Measurements from ENCODE around the gene IGLON5.
A peak's percentile ranks its signal among the peaks of the same experiment; 100 is the strongest.

IGLON5 gene

GRCh38 chr19:51366389-51367254 is 55.2 kb downstream of the IGLON5 start:
- peak; percentile 98 to 99 for DNase-seq

DNA sequence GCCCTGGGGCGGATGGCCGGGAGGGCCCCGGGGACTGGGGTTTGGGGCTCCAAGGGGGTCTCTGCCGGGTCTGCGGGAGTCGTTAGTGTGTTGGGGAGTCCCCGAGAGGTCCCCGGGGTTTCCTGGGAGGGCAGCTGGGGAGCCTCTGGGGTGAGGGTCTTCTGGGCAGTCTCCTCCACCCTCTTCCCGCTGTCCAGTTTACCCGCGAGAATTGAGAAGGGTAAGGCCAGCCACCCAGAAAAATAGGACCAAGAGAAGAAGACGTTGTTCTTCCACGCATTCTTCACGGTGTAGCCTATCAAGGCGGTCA is 55.8 kb downstream of the IGLON5 start:
- DNase-seq: peak in 1 of 2 experiments; percentile 46

- peak; percentile 94 to 99 for DNase-seq
Observed at GRCh38 chr19:51367565-51368365, 56.3 kb downstream of the IGLON5 start.

GRCh38 chr19:51368366-51369282 is 57.2 kb downstream of the IGLON5 start, which contains the start of gene CLDND2:
TSS of gene CLDND2 (minus strand) at chr19:51369003. CDS start at chr19:51368577, 426 bp downstream.
- no peak for DNase-seq

DNA sequence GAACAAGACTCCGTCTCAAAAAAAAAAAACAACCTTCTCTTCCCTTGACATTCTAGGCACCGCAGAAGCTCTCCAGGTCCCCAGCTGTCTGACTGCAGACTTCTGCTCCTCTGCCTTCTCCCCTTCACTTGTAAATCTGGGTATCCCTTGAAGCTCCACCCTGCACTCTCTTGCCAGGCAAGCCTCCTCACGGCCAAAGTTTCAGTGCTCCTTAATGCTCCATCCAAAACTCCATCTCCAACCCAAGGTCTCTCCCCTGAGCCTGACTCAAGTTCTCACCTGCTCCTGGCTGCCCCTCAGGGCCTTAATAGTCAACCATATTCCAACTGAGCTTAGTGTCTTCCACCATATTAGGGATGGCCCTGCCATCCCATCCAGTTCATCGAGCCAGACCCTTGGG is 58.8 kb downstream of the IGLON5 start:
- no peak for DNase-seq

DNA sequence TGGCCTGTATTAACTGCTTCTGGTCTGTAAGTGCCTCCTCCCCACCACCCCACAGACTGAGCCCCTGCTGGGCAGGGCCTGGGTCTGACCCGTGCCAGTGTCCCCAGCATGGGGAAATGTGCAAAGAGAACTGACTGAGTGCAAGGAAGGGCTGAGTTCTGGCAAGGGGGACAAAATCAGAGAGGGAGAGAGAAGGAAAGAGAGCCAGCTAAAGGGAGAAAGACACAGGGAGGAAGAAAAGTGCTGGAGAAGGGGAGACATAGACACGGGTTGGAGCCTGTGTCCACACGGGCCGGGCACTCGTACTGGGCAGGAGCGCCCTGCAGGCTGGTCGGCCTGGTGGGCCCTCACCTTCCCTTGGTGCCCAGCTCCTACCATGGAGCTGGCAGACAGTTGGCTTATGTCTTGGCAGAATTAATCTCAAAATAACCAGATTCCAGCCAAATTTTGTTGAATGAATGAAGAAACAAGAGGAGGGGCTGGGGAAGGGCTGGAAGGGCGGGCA is 59.8 kb downstream of the IGLON5 start:
- no peak for DNase-seq

DNA sequence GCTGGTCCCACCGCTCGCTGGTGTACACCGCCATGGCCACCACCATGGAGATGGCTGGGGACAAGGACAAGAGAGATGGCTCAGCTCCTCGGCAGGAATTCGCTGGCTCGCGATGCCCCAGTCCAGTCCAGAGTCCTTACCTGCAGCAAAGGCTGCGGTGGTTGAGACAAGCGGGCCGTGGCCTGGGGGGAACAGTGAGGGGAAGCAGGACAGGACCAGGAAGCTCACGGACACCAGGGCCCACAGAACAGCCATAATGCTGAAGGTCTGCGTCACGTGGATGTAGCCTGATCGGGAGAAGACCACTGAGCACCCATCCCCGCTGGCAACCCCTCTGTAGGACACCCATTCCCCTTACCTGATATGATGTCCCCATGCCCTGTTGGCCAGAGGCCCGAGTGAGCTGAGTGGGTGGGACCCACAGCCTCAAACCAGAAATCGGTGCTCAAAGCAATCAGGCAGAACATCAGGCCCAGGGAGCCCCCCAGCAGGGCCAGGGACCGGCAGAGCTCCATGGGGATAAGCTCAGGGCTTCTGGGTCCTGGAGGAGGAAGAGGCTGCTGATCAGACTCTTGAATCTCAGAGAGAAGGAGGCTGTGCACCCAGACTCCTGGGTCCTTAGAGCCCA is 60.7 kb downstream of the IGLON5 start:
- DNase-seq: no peak

DNA sequence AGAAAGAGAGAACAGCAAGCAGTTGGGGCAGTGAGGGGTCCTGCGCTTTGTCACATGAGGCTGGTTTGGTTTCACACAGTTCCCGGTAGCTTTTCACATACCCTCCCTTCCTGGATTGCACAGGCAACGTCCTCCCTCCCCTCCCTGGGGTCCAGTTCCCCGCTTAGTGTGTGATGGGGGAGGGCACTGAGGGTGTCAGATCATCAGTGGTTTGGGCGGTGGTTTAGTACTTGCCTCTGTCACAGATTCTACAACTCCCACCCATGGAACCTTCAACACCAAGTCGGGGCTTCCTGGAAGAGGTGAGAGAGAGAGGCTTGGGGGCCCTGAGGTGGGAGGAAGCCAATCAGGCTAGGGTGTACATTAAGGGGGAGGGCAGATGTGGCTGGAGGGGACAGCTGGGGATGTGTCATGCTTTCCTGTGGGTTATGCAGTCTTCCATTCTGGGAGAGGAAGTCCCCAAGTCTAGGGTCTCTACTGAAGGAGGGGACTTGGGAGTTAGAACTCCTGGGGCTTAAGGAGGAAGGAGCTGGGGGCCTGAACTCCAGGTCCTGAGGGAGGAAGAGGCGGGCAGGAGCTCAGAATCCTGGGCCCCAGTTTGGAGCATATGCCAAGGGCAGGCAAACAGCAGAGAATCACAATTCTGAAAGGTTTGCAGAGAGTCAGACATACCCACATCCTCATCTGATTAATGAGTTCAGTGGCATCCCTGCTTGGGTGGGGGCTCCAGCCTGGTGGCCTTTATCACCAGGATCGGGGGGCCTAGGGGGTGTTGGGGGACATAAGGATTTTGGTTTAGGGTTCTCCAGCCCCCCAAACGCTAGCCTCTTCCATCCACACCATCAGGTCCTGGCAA is 61.4 kb downstream of the IGLON5 start, which contains the start of gene NKG7:
NKG7 (minus strand) TSS at position 6 of the 856 bp plus-strand sequence. CDS start 119 bp downstream, outside the sequence.
- no peak for DNase-seq

DNA sequence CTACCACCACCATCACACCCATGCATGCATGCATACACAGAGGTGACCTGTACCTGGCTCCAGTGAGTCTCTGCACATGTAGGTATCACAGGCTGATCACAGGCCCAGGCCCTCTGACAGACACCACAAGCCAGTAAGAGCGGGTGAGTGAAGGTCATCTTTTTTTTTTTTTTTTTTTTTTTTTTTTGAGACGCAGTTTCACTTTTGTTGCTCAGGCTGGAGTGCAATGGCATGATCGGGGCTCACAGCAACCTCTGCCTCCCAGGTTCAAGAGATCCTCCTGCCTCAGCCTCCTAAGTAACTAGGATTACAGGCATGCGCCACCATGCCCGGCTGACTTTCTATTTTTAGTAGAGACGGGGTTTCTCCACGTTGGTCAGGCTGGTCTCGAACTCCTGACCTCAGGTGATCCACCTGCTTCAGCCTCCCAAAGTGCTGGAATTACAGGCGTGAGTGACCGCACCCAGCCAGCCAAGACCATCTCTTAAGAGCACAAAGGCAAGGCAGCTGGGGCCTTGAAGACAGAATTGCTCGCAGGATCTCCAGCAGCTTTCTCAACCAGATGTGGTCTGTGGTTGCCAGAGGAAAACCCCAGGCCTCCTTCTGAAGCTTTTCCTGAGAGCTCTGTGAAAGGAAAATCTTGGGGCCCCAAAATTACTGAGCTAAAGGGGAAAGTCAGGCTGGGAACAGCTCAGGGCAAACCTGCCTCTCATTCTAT is 64.2 kb downstream of the IGLON5 start:
- no peak for DNase-seq

GRCh38 chr19:51377422-51377821 is 66.0 kb downstream of the IGLON5 start:
- DNase-seq: no peak

GRCh38 chr19:51380379-51380778 is 68.9 kb downstream of the IGLON5 start:
- no peak for DNase-seq

Data from NCI-H526 (cell line).